Panc1 (cell line): ENCODE measurements around the gene ING4. TPM values are rescaled to one million over a fixed set of nuclear protein-coding genes. Genes with fewer than 3 reads are reported as not detected.

Experiments used
- ATAC-seq: fragments of 200-7000 bp; cut with Tn5 transposase; 2 replicates; pipeline ENCODE4 v1.9.1; 2020; ENCODE audit warnings: mild to moderate bottlenecking, moderate library complexity
- BruUV-seq: library from RNA; stranded (reverse); fragments of 400-500 nt; replicated peaks from 2 replicates; lab custom pipeline; 2021; lab: Mats Ljungman, UMichigan
- CTCF ChIA-PET: fragments of 300-600 bp; sonication (Branson Sonifier 250); formaldehyde crosslinking; loops from one replicate; lab custom pipeline; 2022; ENCODE audit warnings: antibody characterized with exemption; lab: Charles Lee
- POLR2A ChIA-PET: fragments of 300-600 bp; sonication (Branson Sonifier 250); formaldehyde crosslinking; loops from one replicate; lab custom pipeline; 2022; ENCODE audit warnings: antibody characterized with exemption; lab: Charles Lee
- DNase-seq: peaks from one replicate; pipeline ENCODE4 v3.0.0-alpha.2; 2010; ENCODE audit warnings: low read depth, low spot score
- H3K27ac ChIP-seq: 2 replicates; pipeline ENCODE4 v1.5.1; 2011; ENCODE audit warnings: mild to moderate bottlenecking, low read length, inconsistent platforms
- H3K27me3 ChIP-seq: fragments of 200-500 bp; sonication (Bioruptor generic); 2 replicates; pipeline ENCODE4 v1.6.0; 2014; ENCODE audit warnings: low read length, inconsistent platforms; ENCODE audit not compliant: control insufficient read depth, insufficient read depth
- H3K36me3 ChIP-seq: fragments of 200-500 bp; sonication (Bioruptor generic); 2 replicates; pipeline ENCODE4 v1.5.1; 2014; ENCODE audit warnings: inconsistent platforms, mild to moderate bottlenecking, low read length, moderate library complexity; ENCODE audit not compliant: control insufficient read depth, insufficient read depth
- H3K4me1 ChIP-seq: 2 replicates; pipeline ENCODE4 v1.5.1; 2011; ENCODE audit warnings: inconsistent platforms, mild to moderate bottlenecking, low read length, moderate library complexity; ENCODE audit not compliant: control insufficient read depth, insufficient read depth
- H3K4me3 ChIP-seq, 2 experiments: 2 replicates each; pipeline ENCODE4 v1.5.1; 2011 to 2012; ENCODE audit warnings: low read depth in 2 of 2, low read length in 2 of 2, mild to moderate bottlenecking in 2 of 2, inconsistent platforms in 1 of 2, moderate library complexity in 1 of 2
- H3K9me3 ChIP-seq: fragments of 200-500 bp; sonication (Bioruptor generic); 2 replicates; pipeline ENCODE4 v1.5.1; 2014; ENCODE audit warnings: low read depth, mild to moderate bottlenecking, inconsistent platforms, low read length, moderate library complexity; ENCODE audit not compliant: control insufficient read depth, insufficient read depth
- CTCF ChIP-seq: fragments of 450-650 bp; IDR thresholded peaks from 2 replicates; pipeline ENCODE4 v1.5.1; 2017; ENCODE audit warnings: mild to moderate bottlenecking
- POLR2AphosphoS5 ChIP-seq: IDR thresholded peaks from 2 replicates; pipeline ENCODE4 v1.6.1; 2012; ENCODE audit warnings: mild to moderate bottlenecking, low read depth, low read length, moderate library complexity
- SIN3A ChIP-seq: IDR thresholded peaks from 2 replicates; pipeline ENCODE4 v1.6.1; 2012; ENCODE audit warnings: low read depth, mild to moderate bottlenecking, low read length, moderate library complexity, borderline replicate concordance; ENCODE audit not compliant: insufficient read depth
- TCF7L2 ChIP-seq: IDR thresholded peaks from 2 replicates; pipeline ENCODE4 v1.6.1; 2011; ENCODE audit warnings: mild to moderate bottlenecking, low read depth, low read length, inconsistent platforms
- in situ Hi-C: cut with HindIII; loops from 2 replicates; pipeline ENCODE4 v1.10.0; 2016; ENCODE audit warnings: low sequenced_read_pairs, low pct_unique_long_range_greater_than_20kb
- intact Hi-C: fragments of 100-400 bp; cut with micrococcal nuclease; formaldehyde crosslinking; loops from one replicate; pipeline ENCODE4 v1.10.0; 2022; ENCODE audit not compliant: unreplicated experiment
- total RNA-seq: library from RNA; stranded (reverse); gene quantifications from one replicate; pipeline ENCODE4 v1.2.1, GENCODE V29; 2021; ENCODE audit not compliant: unreplicated experiment
- TF ChIP-seq, protein P1 (sequence below), 2 experiments: IDR thresholded peaks; 2 replicates each; pipeline ENCODE4 v1.6.1; 2011 to 2012; ENCODE audit warnings: low read depth in 2 of 2, control low read depth in 1 of 2, low read length in 1 of 2, mild to moderate bottlenecking in 1 of 2, moderate library complexity in 1 of 2; ENCODE audit not compliant: insufficient read depth in 1 of 2

The ING4 gene
- total RNA-seq, 1 experiment from 2014 or later = 11.4 TPM

- peak within 1 kb of the TSS; percentile 40 to 45 for H3K4me3 ChIP-seq
- BruUV-seq = no TSS peak
- CTCF ChIA-PET = no interaction called here
- ATAC-seq (0 out of 2 replicates have a peak, but pooled peaks have one; percentile 52), DNase-seq (no peak)
- peaks cover 11% of the 10 kb centered on the region for H3K27me3 ChIP-seq
- intact Hi-C loops = no loop called here
- no peaks in the 10 kb centered on the region for H3K9me3 ChIP-seq
- no peak within 1 kb of the TSS for H3K27ac ChIP-seq
- no peaks in the 10 kb centered on the region for H3K4me1 ChIP-seq
- in situ Hi-C loops = no loop called here
- POLR2A ChIA-PET = no interaction called here
- TF ChIP-seq, protein P1, sequence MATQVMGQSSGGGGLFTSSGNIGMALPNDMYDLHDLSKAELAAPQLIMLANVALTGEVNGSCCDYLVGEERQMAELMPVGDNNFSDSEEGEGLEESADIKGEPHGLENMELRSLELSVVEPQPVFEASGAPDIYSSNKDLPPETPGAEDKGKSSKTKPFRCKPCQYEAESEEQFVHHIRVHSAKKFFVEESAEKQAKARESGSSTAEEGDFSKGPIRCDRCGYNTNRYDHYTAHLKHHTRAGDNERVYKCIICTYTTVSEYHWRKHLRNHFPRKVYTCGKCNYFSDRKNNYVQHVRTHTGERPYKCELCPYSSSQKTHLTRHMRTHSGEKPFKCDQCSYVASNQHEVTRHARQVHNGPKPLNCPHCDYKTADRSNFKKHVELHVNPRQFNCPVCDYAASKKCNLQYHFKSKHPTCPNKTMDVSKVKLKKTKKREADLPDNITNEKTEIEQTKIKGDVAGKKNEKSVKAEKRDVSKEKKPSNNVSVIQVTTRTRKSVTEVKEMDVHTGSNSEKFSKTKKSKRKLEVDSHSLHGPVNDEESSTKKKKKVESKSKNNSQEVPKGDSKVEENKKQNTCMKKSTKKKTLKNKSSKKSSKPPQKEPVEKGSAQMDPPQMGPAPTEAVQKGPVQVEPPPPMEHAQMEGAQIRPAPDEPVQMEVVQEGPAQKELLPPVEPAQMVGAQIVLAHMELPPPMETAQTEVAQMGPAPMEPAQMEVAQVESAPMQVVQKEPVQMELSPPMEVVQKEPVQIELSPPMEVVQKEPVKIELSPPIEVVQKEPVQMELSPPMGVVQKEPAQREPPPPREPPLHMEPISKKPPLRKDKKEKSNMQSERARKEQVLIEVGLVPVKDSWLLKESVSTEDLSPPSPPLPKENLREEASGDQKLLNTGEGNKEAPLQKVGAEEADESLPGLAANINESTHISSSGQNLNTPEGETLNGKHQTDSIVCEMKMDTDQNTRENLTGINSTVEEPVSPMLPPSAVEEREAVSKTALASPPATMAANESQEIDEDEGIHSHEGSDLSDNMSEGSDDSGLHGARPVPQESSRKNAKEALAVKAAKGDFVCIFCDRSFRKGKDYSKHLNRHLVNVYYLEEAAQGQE (IDR thresholded peaks at IDR 0.05; ENCODE audit: insufficient read depth in 1 of 2, low read depth in 2 of 2, low read length in 1 of 2) = no peak
- TF ChIP-seq CTCF (no peak), SIN3A (no peak), POLR2AphosphoS5 (no peak), TCF7L2 (no peak)
- no peaks in the 10 kb centered on the region for H3K36me3 ChIP-seq
These were observed 37.7 kb upstream of the ING4 start, which contains the start of gene PIANP for GRCh38 chr12:6700646-6701051. Gene PIANP, minus strand, starts transcription at chr12:6700815. Its CDS starts 2,754 bp downstream, at chr12:6698061.

DNA sequence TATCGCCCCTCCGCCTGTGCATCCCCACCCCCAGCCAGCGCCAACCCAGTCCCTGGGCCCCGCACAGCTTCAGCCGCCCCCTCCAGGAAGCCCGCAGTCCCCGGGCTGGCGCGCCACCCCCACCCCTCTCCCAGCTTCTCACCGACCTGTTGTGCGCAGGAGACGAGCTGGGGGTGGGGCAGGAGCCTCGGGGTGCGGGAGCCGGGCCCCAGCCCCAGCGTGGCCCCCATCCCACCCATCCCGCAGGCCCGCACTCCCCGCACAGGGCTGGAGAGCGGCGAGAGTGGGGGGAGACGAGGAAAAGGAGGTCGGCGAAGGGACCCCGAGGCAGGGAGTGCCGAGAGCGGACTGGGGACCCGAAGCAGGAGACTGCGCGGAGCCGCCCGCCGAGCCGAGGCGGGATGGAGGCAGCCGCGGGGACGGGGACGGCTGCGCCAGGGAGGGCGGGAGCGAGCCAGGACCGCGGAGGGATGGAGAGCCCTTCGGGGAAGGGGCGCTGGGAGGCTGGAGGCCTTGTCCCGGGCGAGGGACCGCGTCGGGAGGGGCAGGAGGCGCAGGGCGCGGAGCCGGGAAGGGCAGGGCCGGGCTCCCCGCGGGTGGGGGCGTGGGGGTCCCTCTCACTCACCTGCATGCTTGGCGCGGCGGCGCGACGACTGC is 37.2 kb upstream of the ING4 start:
- in situ Hi-C loops = no loop called here

More for the DNA sequence above, 37.2 kb upstream of the ING4 start:
- ChIA-PET CTCF (no interaction called here), POLR2A (no interaction called here)
- TF ChIP-seq POLR2AphosphoS5 (no peak), TCF7L2 (no peak), CTCF (no peak), SIN3A (no peak)
- TF ChIP-seq, protein P1 (IDR thresholded peaks at IDR 0.05; ENCODE audit: insufficient read depth in 1 of 2, low read depth in 2 of 2, low read length in 1 of 2) = no peak
- Histone ChIP-seq H3K9me3 (no peaks in the 10 kb centered on the region), H3K36me3 (no peaks in the 10 kb centered on the region), H3K27me3 (peaks cover 11% of the 10 kb centered on the region), H3K4me1 (no peaks in the 10 kb centered on the region), H3K4me3 (peak overlapping the region; percentile 40 to 45), H3K27ac (no peak overlapping the region)
- intact Hi-C loops = loop anchor here (2.0 kb wide), 1 partner anchor 83 kb away; no protein-coding TSS in a partner anchor
- BruUV-seq = no TSS peak
- DNase-seq (no peak), ATAC-seq (peak; percentile 59)
